ENCODE results near the gene TNFAIP8L2. TPM values are rescaled to one million over a fixed set of nuclear protein-coding genes. Genes with fewer than 3 reads are reported as not detected.

The TNFAIP8L2 gene
- total and polyA plus RNA-seq, 2 of the 4 experiments (the other 2 are of a cell fraction) = not detected

DNA sequence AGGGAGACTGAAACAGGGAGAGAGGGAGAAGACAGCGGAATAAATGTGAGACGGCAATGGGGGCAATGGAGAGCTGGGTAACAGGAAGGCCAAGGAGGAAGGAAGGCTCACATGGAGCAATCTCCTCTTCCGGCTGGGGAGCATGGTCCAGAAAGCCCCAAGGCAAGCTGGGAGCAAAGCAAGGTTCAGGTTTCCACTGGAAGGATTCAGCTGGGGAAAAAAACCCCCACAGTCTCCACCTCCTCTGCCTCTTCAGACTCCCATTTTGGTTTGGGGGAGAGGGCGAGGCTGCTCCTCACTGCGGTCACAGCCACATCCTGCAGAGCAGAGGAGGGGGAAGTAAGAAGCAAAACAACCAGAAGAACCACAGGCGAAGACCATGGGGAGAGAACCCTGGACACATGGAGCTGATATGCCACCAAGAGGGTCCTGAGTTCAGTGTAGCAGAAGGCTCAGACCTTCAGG, 650 bp downstream of the TNFAIP8L2 start:
- no peak overlapping the region for H3K56ac ChIP-seq (ENCODE audit: extremely low read depth, insufficient read depth, low read length)
- no peak overlapping the region for H3K27ac ChIP-seq (ENCODE audit: insufficient read depth, low read length)
- no peak overlapping the region for H2BK20ac ChIP-seq (ENCODE audit: low read depth, low read length)
- DNase-seq = no peak
- no peak overlapping the region for H4K91ac ChIP-seq (ENCODE audit: insufficient read depth, low read depth, low read length)
- no peaks in the 10 kb centered on the region for H4K20me1 ChIP-seq (ENCODE audit: insufficient read depth, low read length)
- H2BK15ac ChIP-seq (ENCODE audit: low read depth, low read length) = no peak overlapping the region
- no TSS peak for BruUV-seq (replicated peaks)
- TF ChIP-seq CHD1 (IDR thresholded peaks at IDR 0.05; ENCODE audit: low read depth, low read length) = no peak
- TF ChIP-seq, protein P1, sequence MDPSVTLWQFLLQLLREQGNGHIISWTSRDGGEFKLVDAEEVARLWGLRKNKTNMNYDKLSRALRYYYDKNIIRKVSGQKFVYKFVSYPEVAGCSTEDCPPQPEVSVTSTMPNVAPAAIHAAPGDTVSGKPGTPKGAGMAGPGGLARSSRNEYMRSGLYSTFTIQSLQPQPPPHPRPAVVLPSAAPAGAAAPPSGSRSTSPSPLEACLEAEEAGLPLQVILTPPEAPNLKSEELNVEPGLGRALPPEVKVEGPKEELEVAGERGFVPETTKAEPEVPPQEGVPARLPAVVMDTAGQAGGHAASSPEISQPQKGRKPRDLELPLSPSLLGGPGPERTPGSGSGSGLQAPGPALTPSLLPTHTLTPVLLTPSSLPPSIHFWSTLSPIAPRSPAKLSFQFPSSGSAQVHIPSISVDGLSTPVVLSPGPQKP (IDR thresholded peaks at IDR 0.05; ENCODE audit: borderline replicate concordance, low read depth, low read length) = no peak
- TF ChIP-seq, protein P2, sequence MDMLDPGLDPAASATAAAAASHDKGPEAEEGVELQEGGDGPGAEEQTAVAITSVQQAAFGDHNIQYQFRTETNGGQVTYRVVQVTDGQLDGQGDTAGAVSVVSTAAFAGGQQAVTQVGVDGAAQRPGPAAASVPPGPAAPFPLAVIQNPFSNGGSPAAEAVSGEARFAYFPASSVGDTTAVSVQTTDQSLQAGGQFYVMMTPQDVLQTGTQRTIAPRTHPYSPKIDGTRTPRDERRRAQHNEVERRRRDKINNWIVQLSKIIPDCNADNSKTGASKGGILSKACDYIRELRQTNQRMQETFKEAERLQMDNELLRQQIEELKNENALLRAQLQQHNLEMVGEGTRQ (IDR thresholded peaks at IDR 0.05; ENCODE audit: low read depth, low read length) = no peak
- ChIA-PET CTCF (interaction anchor here (1.8 to 2.5 kb wide), 2 partner anchors 57 kb away, joined by 6 to 16 read pairs; no protein-coding TSS in a partner anchor), POLR2A (ENCODE audit: unreplicated experiment) (no interaction called here)
- no CpG with 5 or more reads among the region's 6 CpGs for WGBS, 2 experiments (ENCODE audit: extremely low coverage in 2 of 2, insufficient read length in 1 of 2)
- H3K9ac ChIP-seq (ENCODE audit: low read depth, low read length) = no peak overlapping the region
- dilution Hi-C loops (cut with HindIII; ENCODE audit: low sequenced_read_pairs, unreplicated experiment) (no loop called here), in situ Hi-C loops (cut with MboI; ENCODE audit: low sequenced_read_pairs) (loop anchor here (5.0 kb wide), 1 partner anchor 60 kb away; no protein-coding TSS in a partner anchor), intact Hi-C loops (cut with micrococcal nuclease) (loop anchor here (2.0 kb wide), 1 partner anchor 132 kb away; no protein-coding TSS in a partner anchor)
- no peak overlapping the region for H3K4me2 ChIP-seq (ENCODE audit: low read depth, low read length)
- no peak for ATAC-seq (ENCODE audit: low read depth)
- no peak overlapping the region for H3K4me3 ChIP-seq (ENCODE audit: insufficient read depth, low read depth, low read length)
- no peak overlapping the region for H4K5ac ChIP-seq (ENCODE audit: low read depth, low read length)
- no peak overlapping the region for H2AFZ ChIP-seq (replicated peaks; ENCODE audit: low read length, poor library complexity)
- H3K4me1 ChIP-seq (ENCODE audit: control insufficient read depth, insufficient read depth, low read length) = no peaks in the 10 kb centered on the region
- no peak overlapping the region for H3K14ac ChIP-seq (replicated peaks; ENCODE audit: low read depth, low read length)
- H3K18ac ChIP-seq (ENCODE audit: low read depth, low read length) = no peak overlapping the region
- no peaks in the 10 kb centered on the region for H3K9me1 ChIP-seq (ENCODE audit: insufficient read depth, low read length)
- no peak overlapping the region for H2BK5ac ChIP-seq (ENCODE audit: low read depth, low read length, poor library complexity, severe bottlenecking)
- H2AK5ac ChIP-seq (ENCODE audit: low read depth, low read length) = no peak overlapping the region
- H3K9me3 ChIP-seq (ENCODE audit: control insufficient read depth, insufficient read depth, low read length) = no peaks in the 10 kb centered on the region
- H2BK120ac ChIP-seq (ENCODE audit: low read depth, low read length) = no peak overlapping the region
- peaks cover 40% of the 10 kb centered on the region for H3K36me3 ChIP-seq (ENCODE audit: control insufficient read depth, insufficient read depth, low read length)
- H3K23ac ChIP-seq (ENCODE audit: low read depth, low read length) = no peak overlapping the region
- 0 out of 4 replicates have a peak, but pooled peaks cover 0 to 3% of the 10 kb centered on the region in 2 experiments for H3K79me1 ChIP-seq (ENCODE audit: low read depth in 1 of 2, low read length in 2 of 2)
- no peak overlapping the region for H4K8ac ChIP-seq (ENCODE audit: low read depth in 2 of 2, low read length in 2 of 2)
- no peaks in the 10 kb centered on the region for H3K27me3 ChIP-seq (ENCODE audit: control insufficient read depth, insufficient read depth, low read length)
- no peak overlapping the region for H3K4ac ChIP-seq (ENCODE audit: low read depth, low read length)
- H2AK9ac ChIP-seq (replicated peaks; ENCODE audit: low read depth, low read length, poor library complexity) = no peak overlapping the region

Data from IMR-90 (cell line).